Mesenchymal stem cell (in vitro differentiated cells and primary cell): ENCODE results near the gene RMDN2.

ENCODE experiments used
- DNase-seq: peaks from one replicate; pipeline ENCODE4 v3.0.0-alpha.2; 2013
- H2AFZ ChIP-seq: one replicate; pipeline ENCODE4 v1.6.1; 2013; ENCODE audit warnings: low read depth, mild to moderate bottlenecking, control low read depth, inconsistent platforms, low read length, moderate library complexity
- H2AK5ac ChIP-seq: 2 replicates; pipeline ENCODE4 v1.6.1; 2013; ENCODE audit warnings: low read length, moderate library complexity, mild to moderate bottlenecking, inconsistent platforms; ENCODE audit not compliant: severe bottlenecking
- H2BK120ac ChIP-seq: one replicate; pipeline ENCODE4 v1.6.1; 2013; ENCODE audit warnings: low read depth, mild to moderate bottlenecking, inconsistent platforms, low read length, moderate library complexity
- H2BK12ac ChIP-seq, 2 experiments: one replicate each; pipeline ENCODE4 v1.6.1; 2013; ENCODE audit warnings: inconsistent platforms in 2 of 2, low read length in 2 of 2, mild to moderate bottlenecking in 2 of 2, moderate library complexity in 2 of 2, control low read depth in 1 of 2
- H2BK15ac ChIP-seq: one replicate; pipeline ENCODE4 v1.6.1; 2013; ENCODE audit warnings: mild to moderate bottlenecking, low read depth, inconsistent platforms; ENCODE audit not compliant: poor library complexity, severe bottlenecking
- H2BK5ac ChIP-seq: 2 replicates; pipeline ENCODE4 v1.6.1; 2013; ENCODE audit warnings: low read depth, mild to moderate bottlenecking, low read length, control low read depth, inconsistent platforms; ENCODE audit not compliant: poor library complexity, severe bottlenecking
- H3K14ac ChIP-seq, 2 experiments: one replicate each; pipeline ENCODE4 v1.6.1; 2013; ENCODE audit warnings: inconsistent platforms in 2 of 2, low read length in 2 of 2, control low read depth in 1 of 2, mild to moderate bottlenecking in 1 of 2, moderate library complexity in 1 of 2
- H3K18ac ChIP-seq, 2 experiments: one replicate each; pipeline ENCODE4 v1.6.1; 2013; ENCODE audit warnings: inconsistent platforms in 2 of 2, low read length in 2 of 2, control low read depth in 1 of 2, low read depth in 1 of 2, mild to moderate bottlenecking in 1 of 2
- H3K23ac ChIP-seq, 2 experiments: one replicate each; pipeline ENCODE4 v1.6.1; 2013; ENCODE audit warnings: inconsistent platforms in 2 of 2, low read length in 2 of 2, mild to moderate bottlenecking in 2 of 2, moderate library complexity in 2 of 2, control low read depth in 1 of 2
- H3K27ac ChIP-seq: 2 replicates; pipeline ENCODE4 v1.5.1; 2013; ENCODE audit warnings: mild to moderate bottlenecking, moderate library complexity, low read length, control low read depth, inconsistent platforms; ENCODE audit not compliant: poor library complexity, severe bottlenecking
- H3K27me3 ChIP-seq, 2 experiments: 2 replicates each; pipeline versions ENCODE4 v1.6.1 to v1.7.0; 2013; ENCODE audit warnings: low read length in 2 of 2, mild to moderate bottlenecking in 2 of 2, moderate library complexity in 2 of 2, control low read depth in 1 of 2, inconsistent platforms in 1 of 2; ENCODE audit not compliant: control insufficient read depth in 1 of 2, insufficient read depth in 1 of 2
- H3K36me3 ChIP-seq, 2 experiments: 2 replicates each; pipeline versions ENCODE4 v1.6.1 to v1.7.0; 2013; ENCODE audit warnings: low read length in 2 of 2, control low read depth in 1 of 2, inconsistent platforms in 1 of 2, low read depth in 1 of 2, mild to moderate bottlenecking in 1 of 2; ENCODE audit not compliant: insufficient read depth in 2 of 2, control insufficient read depth in 1 of 2
- H3K4ac ChIP-seq, 2 experiments: one replicate each; pipeline ENCODE4 v1.6.1; 2013; ENCODE audit warnings: inconsistent platforms in 2 of 2, low read length in 2 of 2, mild to moderate bottlenecking in 2 of 2, moderate library complexity in 2 of 2, control low read depth in 1 of 2, low read depth in 1 of 2
- H3K4me1 ChIP-seq: 2 replicates; pipeline ENCODE4 v1.6.1; 2013; ENCODE audit warnings: low read depth, low read length, control low read depth; ENCODE audit not compliant: control insufficient read depth, insufficient read depth
- H3K4me2 ChIP-seq: 2 replicates; pipeline ENCODE4 v1.6.1; 2013; ENCODE audit warnings: low read length, mild to moderate bottlenecking, inconsistent platforms; ENCODE audit not compliant: poor library complexity, severe bottlenecking
- H3K4me3 ChIP-seq, 2 experiments: 2 replicates each; pipeline versions ENCODE4 v1.5.1 to v1.7.0; 2013; ENCODE audit warnings: low read length in 2 of 2, mild to moderate bottlenecking in 2 of 2, control low read depth in 1 of 2, low read depth in 1 of 2; ENCODE audit not compliant: insufficient read depth in 1 of 2
- H3K79me1 ChIP-seq: replicated peaks from 2 replicates; pipeline ENCODE4 v1.6.1; 2013; ENCODE audit warnings: mild to moderate bottlenecking, control low read depth, low read length, inconsistent platforms; ENCODE audit not compliant: poor library complexity, severe bottlenecking
- H3K9ac ChIP-seq: 2 replicates; pipeline ENCODE4 v1.7.0; 2013; ENCODE audit warnings: mild to moderate bottlenecking, low read length, moderate library complexity
- H3K9me3 ChIP-seq: 2 replicates; pipeline ENCODE4 v1.7.0; 2013; ENCODE audit warnings: mild to moderate bottlenecking, low read length; ENCODE audit not compliant: control insufficient read depth
- H4K8ac ChIP-seq: one replicate; pipeline ENCODE4 v1.6.1; 2013; ENCODE audit warnings: inconsistent platforms, mild to moderate bottlenecking, low read length, moderate library complexity
- H4K91ac ChIP-seq: one replicate; pipeline ENCODE4 v1.6.1; 2013; ENCODE audit warnings: mild to moderate bottlenecking, low read length, inconsistent platforms
- WGBS: methylation state at CpG from one replicate; pipeline ENCODE4 v1.1.7; 2013; ENCODE audit warnings: mixed read lengths; 5-methylcytosine and 5-hydroxymethylcytosine counted together

RMDN2 gene

DNA sequence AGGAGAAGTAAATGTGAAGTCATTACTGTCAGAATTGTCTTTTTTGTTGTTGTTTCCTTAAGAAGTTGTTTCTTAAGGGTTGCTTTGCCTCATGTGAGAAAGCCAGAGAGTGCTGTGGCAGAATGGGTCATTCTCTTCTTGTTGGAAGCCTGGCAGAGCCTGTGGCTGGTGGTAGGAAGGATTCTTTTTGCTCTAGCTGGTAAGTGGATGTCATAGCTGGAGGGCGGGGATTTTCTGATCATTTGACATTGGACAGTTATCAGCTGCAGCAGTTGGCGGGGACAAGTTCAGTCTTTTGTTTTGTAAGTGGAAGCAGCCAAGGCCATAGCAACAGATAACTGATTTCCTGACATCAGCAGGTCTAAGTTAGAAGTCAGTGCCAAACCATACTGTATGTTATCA, 5.5 kb upstream of the RMDN2 start:
- Histone ChIP-seq H3K18ac (peak overlapping the region in 1 of 2 experiments; percentile 34), H2BK12ac (peak overlapping the region in 1 of 2 experiments; percentile 10), H4K91ac (no peak overlapping the region), H3K9me3 (no peaks in the 10 kb centered on the region), H3K4me3 (no peak overlapping the region), H2BK15ac (no peak overlapping the region), H3K14ac (no peak overlapping the region), H3K4ac (no peak overlapping the region), H3K4me2 (no peak overlapping the region), H2AFZ (no peak overlapping the region), H3K27ac (no peak overlapping the region), H3K9ac (no peak overlapping the region), H3K4me1 (peaks cover 7% of the 10 kb centered on the region), H2BK120ac (no peak overlapping the region), H4K8ac (no peak overlapping the region), H3K27me3 (no peaks in the 10 kb centered on the region), H3K79me1 (peaks cover 1% of the 10 kb centered on the region), H2AK5ac (peak overlapping the region; percentile 84), H3K36me3 (no peaks in the 10 kb centered on the region), H3K23ac (no peak overlapping the region), H2BK5ac (no peak overlapping the region)
- peak; percentile 16 for DNase-seq
- 95% methylated on average over 2 of the region's 2 CpGs for WGBS

DNA sequence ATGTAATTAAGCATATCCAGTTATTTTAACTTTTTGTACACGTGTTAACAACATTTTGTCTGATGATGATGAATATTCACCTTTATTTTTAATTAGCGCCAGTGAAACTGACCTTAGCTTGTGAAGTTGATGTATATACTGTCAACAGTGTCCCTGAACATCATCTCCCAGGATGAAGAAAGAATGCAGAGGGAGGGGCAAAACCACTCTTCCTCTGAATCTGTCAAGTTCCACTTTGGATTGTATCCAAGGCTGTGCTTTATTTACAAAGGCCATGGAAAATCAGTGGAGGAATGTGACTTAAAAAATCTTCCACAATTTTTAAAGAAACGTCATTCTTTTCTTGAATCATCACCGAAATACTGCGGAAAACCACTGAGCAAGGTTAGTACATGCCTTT, 4.5 kb upstream of the RMDN2 start:
- H3K79me1 ChIP-seq = peaks cover 1% of the 10 kb centered on the region
- whole genome bisulfite sequencing = no CpG with 5 or more reads among the region's 5 CpGs
- no peak overlapping the region for H4K8ac ChIP-seq
- H3K9ac ChIP-seq = no peak overlapping the region
- no peak overlapping the region for H2BK12ac ChIP-seq
- H3K36me3 ChIP-seq = no peaks in the 10 kb centered on the region
- DNase-seq = peak; percentile 73
- no peak overlapping the region for H2AK5ac ChIP-seq
- H2BK120ac ChIP-seq = no peak overlapping the region
- H3K4me2 ChIP-seq = no peak overlapping the region
- H3K18ac ChIP-seq = no peak overlapping the region
- no peak overlapping the region for H2AFZ ChIP-seq
- no peak overlapping the region for H2BK15ac ChIP-seq
- H4K91ac ChIP-seq = no peak overlapping the region
- H2BK5ac ChIP-seq = no peak overlapping the region
- H3K4me1 ChIP-seq = peaks cover 7% of the 10 kb centered on the region
- H3K9me3 ChIP-seq = no peaks in the 10 kb centered on the region
- H3K27me3 ChIP-seq = no peaks in the 10 kb centered on the region
- no peak overlapping the region for H3K14ac ChIP-seq
- no peak overlapping the region for H3K23ac ChIP-seq
- no peak overlapping the region for H3K27ac ChIP-seq
- no peak overlapping the region for H3K4me3 ChIP-seq
- no peak overlapping the region for H3K4ac ChIP-seq

DNA sequence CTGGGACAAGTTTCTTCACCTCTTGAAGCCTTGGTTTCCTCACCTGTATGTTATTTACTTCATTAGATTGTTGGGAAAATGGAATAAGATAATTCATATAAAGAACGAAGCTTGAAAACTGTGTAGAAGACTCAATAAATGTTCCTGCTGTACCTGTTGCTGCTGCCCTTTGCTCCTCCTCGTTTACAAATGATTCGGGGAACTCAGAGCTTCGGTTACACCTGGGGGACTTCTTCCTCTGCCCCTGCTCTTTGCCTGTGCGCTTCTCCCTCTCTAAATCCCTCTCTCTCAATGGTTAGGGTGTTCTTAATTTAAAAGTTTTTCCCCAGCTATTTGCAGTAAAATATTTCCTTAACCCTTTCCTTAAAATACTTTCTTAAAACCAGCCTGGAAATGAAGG, 3.3 kb upstream of the RMDN2 start:
- Histone ChIP-seq H2BK120ac (no peak overlapping the region), H2BK12ac (no peak overlapping the region), H3K4me1 (peaks cover 7% of the 10 kb centered on the region), H4K8ac (no peak overlapping the region), H2BK5ac (no peak overlapping the region), H3K23ac (no peak overlapping the region), H3K36me3 (no peaks in the 10 kb centered on the region), H3K4ac (no peak overlapping the region), H3K14ac (no peak overlapping the region), H3K4me3 (no peak overlapping the region), H3K9me3 (no peaks in the 10 kb centered on the region), H3K4me2 (no peak overlapping the region), H3K27me3 (no peaks in the 10 kb centered on the region), H2AK5ac (peak overlapping the region; percentile 57), H2AFZ (no peak overlapping the region), H4K91ac (no peak overlapping the region), H3K27ac (no peak overlapping the region), H3K9ac (no peak overlapping the region), H3K79me1 (peaks cover 3% of the 10 kb centered on the region), H2BK15ac (no peak overlapping the region), H3K18ac (no peak overlapping the region)
- DNase-seq = no peak
- 59% methylated on average over 3 of the region's 5 CpGs for WGBS

DNA sequence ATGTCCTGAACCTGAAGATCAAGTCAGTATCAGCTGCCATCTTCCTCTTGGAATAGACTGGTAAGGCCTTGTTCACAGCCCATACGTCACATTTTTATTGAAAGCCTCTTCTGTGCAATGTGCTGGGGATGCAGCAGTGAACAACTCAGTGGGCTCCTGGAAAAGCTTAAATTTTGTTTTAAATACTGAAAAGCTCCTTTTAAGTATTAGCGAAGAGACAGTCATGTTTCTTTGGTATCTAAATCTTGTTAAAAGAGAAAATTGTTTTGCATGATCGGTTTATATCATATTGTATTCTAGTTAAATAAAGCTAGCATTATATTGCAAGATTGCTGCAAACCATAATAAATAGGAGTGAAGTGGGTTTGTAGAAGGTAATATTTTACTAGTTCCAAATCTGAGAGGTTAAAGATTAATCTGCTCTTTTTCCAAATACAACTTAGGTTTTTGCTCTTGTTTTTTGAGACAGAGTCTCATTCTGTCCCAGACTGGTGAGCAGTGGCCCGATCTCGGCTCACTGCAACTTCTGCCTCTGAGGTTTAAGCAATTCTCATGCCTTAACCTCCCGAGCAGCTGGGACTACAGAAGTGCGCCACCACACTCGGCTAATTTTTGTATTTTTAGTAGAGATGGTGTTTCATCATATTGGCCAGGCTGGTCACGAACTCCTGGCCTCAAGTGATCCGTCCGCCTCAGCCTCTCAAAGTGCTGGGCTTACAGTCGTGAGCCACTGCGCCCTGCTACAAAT, 1.6 kb upstream of the RMDN2 start:
- 94% methylated on average over 12 of the region's 13 CpGs for WGBS

More for the DNA sequence above, 1.6 kb upstream of the RMDN2 start:
- no peak overlapping the region for H3K9ac ChIP-seq
- peaks cover 3% of the 10 kb centered on the region for H3K79me1 ChIP-seq
- H2BK12ac ChIP-seq = no peak overlapping the region
- H3K14ac ChIP-seq = no peak overlapping the region
- H2BK5ac ChIP-seq = no peak overlapping the region
- H2AFZ ChIP-seq = no peak overlapping the region
- no peak overlapping the region for H3K18ac ChIP-seq
- H3K9me3 ChIP-seq = no peaks in the 10 kb centered on the region
- H3K27me3 ChIP-seq = no peaks in the 10 kb centered on the region
- H3K4me2 ChIP-seq = peak overlapping the region; percentile 23
- no peak for DNase-seq
- H3K36me3 ChIP-seq = no peaks in the 10 kb centered on the region
- no peak overlapping the region for H2BK120ac ChIP-seq
- H3K4ac ChIP-seq = no peak overlapping the region
- H3K4me3 ChIP-seq = no peak overlapping the region
- H2AK5ac ChIP-seq = no peak overlapping the region
- no peak overlapping the region for H4K91ac ChIP-seq
- no peak overlapping the region for H4K8ac ChIP-seq
- no peak overlapping the region for H2BK15ac ChIP-seq
- no peak overlapping the region for H3K23ac ChIP-seq
- H3K4me1 ChIP-seq = peaks cover 7% of the 10 kb centered on the region
- peak overlapping the region; percentile 30 for H3K27ac ChIP-seq
